ENCODE results near the gene AFF3.
"Not testable (repeated sequence)": the region's sequence is repeated elsewhere in the genome, so short reads cannot be mapped to it uniquely, and the experiment has no call there.

AFF3 gene, protein sequence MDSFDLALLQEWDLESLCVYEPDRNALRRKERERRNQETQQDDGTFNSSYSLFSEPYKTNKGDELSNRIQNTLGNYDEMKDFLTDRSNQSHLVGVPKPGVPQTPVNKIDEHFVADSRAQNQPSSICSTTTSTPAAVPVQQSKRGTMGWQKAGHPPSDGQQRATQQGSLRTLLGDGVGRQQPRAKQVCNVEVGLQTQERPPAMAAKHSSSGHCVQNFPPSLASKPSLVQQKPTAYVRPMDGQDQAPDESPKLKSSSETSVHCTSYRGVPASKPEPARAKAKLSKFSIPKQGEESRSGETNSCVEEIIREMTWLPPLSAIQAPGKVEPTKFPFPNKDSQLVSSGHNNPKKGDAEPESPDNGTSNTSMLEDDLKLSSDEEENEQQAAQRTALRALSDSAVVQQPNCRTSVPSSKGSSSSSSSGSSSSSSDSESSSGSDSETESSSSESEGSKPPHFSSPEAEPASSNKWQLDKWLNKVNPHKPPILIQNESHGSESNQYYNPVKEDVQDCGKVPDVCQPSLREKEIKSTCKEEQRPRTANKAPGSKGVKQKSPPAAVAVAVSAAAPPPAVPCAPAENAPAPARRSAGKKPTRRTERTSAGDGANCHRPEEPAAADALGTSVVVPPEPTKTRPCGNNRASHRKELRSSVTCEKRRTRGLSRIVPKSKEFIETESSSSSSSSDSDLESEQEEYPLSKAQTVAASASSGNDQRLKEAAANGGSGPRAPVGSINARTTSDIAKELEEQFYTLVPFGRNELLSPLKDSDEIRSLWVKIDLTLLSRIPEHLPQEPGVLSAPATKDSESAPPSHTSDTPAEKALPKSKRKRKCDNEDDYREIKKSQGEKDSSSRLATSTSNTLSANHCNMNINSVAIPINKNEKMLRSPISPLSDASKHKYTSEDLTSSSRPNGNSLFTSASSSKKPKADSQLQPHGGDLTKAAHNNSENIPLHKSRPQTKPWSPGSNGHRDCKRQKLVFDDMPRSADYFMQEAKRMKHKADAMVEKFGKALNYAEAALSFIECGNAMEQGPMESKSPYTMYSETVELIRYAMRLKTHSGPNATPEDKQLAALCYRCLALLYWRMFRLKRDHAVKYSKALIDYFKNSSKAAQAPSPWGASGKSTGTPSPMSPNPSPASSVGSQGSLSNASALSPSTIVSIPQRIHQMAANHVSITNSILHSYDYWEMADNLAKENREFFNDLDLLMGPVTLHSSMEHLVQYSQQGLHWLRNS (N-terminal part only)

DNA sequence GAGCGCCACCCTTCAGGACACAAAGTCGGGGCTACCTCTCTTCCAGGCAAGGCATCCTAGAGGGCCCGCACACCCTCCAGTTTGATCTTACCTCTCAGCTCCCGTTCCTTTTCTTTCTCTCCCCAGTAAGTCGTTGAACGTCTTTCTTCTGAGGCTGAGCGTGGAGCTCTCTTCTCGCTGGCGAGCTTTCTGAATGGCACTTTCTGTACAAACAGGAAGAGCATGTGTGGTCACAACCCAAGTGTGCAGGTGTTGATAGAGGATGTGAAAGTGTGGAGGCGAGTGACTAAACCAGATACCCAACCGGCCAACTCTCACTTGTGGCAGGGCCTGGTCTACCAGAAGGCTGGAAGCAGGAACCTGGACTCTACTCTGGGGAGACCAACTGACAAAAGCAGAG lies at the start of gene AFF3:
Gene AFF3, minus strand, starts transcription at position 198 of the 400 bp plus-strand sequence. CDS start 38,136 bp downstream, outside the sequence.
- DNase-seq = peak; percentile 40

DNA sequence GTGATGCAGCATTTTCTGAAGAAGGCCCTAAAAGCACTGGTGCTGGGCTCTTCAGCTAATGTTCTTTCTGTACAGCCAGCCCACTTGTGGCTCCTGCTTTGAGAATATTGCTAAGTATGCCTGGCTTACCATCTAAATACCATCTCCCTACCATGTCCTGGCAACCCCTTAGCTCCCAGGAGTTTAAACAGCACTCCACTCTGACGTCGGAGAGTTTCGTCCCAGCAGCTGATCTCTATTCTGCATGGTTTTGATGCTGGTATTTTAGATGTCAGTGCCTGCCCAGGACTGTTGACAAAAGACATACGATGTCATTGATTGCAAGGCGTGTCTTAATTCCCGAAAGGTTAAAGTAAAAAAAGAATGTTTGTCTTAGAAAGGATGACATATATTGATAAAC lies 47.0 kb upstream of the AFF3 start:
- no peak for DNase-seq

DNA sequence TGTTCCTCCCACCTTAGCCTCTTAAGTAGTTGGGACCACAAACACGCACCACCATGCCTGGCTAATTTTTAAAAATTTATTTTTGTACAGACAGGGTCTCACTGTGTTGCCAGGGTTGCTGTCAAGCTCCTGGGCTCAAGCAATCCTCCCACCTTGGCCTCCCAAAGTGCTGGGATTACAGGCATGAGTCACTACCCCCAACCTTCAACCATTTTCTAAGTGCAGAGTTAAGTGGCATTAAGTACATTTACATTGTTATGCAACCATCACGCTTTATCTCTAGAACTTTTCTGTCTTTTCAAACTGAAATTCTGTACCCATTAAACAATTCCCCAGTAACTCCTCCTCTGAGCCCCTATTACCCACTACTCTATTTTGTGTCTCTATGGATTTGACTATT lies 45.9 kb upstream of the AFF3 start:
- DNase-seq = no peak

DNA sequence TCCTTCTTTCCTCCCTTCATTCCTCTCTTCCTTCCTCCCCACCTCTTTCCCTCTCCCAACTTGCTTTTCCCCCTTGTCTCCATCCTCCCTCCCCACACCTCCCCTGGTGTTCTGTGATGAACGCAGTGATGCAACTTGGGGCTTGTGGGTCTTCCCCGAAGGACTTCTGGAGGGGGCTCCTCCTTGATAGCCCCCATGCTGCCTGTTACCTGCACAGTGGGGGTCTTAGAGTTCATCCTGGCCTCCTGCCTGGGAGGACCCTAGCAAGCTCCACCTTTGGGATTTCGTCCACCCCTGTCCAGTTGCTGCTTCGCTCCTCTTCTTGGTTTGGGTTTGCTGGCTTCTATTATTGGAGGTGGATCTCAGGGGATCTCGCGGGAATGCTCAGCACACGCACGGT lies 43.7 kb upstream of the AFF3 start:
- no peak for DNase-seq

DNA sequence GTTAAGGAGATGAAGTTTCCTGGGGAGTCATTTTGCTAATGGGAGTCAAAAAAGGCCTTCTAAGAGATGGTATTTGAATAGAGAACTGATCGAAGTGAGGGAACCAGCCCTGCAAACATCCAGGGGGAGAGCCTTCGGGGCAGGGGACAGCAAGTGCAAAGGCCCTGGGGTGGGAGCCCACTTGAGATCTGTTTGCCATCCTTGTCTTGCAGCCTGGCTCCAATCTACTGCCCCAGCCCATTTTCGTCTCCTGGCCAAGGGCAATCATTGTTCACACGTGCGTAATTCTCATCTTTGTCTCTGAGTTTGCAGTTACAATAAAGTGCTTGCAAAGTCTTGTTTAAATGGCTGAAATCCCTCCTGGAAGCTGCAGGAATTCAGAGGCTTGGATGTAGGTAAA lies 43.1 kb upstream of the AFF3 start:
- DNase-seq = no peak

DNA sequence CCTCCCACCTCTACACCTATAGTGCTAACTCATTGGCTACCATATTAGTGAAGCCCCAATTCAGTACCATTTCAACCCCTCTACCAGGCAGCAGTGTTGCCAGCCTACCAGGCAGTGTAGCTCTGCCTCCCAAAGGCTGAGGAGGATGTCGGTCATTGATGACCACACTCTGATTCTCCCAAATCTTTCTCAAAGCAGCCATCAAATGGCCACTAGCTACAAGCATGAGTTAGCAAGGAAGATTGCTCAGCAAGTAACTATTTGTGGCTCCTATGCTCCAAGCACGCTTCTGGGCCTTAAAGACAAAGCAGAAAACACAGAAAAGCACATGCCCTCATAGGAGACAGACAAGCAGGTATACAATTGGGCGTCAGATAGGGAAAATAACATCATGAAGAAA lies 42.7 kb upstream of the AFF3 start:
- DNase-seq = no peak

DNA sequence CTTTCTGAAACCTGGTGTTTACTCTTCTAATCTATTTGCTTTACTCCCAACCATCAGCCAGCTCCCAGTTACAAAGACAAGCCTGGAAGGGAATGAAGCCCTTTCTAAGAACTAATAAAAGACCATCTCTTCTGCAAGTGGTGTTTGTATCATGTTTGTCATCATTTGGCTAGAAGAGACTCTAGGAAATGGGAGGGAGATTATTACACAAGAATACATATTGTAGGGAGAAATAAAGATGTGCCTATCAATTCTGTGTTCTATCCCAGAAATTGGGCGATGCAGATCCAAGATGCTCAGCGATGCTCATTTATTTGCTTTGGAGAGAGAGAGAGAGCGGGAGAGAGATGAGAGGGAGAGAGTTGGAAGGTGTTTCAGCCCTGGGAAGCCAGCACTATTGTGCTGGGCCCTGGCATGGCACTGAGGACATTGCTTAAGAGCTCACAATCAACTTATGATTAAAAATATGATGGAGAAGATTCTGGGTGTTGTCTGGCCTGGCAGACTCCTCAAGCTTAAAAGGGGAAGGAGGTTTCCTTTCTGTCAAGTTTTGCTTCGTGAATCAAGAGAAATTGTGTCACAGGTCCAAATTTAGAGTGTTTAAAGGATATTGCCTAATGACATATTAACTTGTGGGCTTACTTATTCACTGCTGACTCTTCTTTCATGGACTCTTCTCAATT lies 41.8 kb upstream of the AFF3 start:
- DNase-seq = peak; percentile 32

DNA sequence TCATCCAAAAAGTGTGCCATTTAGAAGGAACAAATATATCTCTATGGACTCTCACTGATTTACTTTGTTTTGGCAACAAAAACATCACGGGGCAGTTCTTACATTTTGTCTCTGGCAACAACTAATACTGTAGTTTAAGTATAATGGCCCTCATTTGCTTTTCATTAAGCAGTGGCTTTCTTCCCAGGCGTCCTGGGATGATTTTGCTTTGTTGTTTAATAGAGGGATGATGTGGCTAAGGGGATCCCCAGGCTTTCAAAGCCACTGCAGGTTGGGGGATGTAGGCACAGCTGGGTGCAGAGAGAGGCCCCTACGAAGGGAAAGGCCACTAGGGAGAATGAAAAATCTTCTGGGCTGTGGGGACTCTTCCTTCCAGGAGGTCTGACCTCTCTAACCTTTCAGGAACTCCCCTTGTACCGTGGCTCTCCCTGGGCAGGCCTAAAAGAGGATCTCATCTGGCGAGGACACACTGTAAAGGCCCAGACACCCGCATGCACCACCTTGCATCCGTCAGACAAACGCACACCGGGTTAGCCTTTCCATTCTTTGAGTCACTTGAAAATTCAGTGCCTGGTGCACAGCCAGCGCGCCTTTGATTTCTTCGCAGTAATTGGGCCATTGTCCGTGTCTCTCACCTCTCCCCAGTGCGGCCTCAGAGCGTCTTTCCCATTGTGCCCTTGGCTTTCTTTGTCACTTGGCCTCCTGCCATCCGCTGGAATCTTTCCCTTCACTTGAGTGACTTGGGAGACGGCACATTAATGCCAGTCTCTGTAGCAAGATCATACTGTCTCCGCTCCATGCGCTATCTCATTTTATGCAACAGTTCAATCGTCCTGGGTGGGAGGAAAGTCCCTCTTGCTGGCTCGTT lies 40.3 kb upstream of the AFF3 start:
- no peak for DNase-seq

DNA sequence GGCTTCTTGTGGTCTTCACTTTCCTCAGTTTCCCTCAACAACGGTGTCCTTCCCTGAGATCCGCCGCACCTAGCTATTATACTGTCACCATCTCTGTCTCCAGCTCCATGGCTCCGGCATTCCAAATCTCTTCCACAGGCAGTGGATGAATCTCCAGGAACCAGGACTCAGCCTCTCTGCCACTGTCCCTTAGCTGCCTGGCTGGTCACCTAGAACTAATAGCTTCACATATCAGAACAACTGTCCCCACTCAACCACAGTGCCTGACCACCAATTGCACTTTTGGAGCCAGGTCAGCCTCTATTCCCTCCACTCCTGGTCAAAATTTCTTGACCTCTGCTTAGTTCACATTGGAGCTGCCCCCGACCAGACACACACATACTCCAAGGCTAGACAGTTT lies 38.1 kb upstream of the AFF3 start:
- no peak for DNase-seq

DNA sequence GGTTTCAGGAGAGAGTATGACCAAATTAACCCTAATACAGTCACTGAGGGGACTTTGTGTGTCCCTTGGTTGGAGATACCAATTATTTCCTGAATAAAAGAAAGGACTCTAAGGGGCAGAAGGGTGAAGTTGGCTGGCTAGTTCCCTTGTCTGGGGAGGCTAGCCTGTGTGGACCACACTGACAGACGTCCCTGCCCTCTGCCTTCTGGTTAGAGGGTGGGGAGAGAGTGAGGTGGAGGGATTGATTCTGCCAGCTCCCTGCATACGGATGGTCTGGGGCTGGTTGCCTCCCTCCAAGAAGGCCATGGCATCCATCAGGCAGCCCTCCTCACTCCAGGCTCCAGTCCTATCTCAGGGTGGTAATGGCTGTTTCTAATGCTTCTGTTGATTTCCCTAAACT lies 37.4 kb upstream of the AFF3 start:
- no peak for DNase-seq

DNA sequence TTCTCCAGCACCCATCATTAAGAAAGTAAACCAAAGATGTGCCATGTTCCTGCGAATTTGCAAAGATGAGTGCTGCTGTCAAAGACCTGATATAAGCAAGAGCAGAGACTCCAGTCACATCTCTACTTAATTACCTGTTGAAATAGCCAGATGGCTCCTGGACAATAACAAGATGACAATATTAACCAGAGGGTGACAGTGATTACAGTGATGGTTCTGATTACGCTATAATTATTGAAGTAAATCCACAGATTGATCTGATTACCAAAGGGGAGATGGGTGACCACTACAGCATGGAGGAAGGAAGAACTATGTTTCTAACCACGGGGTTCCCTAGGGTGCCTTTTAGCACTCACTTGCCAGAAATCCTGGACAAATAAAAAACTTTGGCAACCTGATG lies 36.5 kb upstream of the AFF3 start:
- DNase-seq = no peak

DNA sequence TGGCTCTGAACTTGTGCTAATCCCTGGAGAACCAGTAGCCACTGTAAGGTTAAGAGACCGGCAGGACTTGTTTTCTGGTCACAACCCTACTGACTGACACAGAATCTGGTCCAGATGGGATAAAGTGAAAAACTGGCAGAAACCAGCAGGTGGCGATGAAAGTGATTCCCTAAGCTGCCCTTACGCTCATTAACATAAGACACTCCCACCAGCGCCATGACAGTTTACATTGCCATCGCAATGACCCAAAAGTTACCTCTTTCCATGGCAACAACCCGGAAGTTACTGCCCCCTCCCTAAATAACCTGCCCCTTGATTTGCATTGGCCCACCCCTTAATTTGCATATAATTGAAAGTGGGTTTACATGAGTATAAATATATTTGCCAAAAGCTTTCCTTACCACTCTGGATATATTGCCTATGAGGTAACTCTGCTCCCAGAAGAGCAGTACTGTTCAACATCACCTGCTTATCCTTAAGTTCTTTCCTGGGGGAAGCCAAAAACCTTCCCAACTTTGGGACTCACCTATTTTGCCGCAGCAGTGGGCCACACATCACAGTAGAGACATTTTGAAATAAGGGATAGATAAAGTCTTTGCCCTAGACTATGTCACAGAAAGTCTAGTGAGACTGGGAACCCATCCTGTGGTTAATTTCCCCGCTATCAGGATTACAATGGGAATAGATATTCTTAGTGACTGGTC lies 35.8 kb upstream of the AFF3 start:
- peak; percentile 84 for DNase-seq

DNA sequence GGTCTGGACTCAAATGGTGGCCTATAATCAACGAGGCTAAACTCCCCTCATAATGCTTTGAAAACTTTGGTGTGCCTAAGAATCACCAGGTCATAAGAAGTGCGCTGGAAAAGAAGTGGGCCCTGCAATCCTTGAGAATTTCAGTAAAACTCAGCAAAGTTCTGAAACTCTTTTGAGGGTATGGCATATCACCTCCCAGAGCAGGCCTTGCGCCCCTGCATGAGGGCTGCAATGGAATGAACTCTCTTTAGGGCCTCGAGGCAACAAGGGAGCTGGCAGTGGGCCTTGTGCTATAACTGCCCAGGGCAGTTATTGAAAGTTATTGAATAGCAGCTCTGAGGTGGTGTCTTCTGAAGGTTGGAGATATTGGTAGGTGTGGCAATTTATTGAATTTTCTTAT lies 34.5 kb upstream of the AFF3 start:
- DNase-seq = no peak

DNA sequence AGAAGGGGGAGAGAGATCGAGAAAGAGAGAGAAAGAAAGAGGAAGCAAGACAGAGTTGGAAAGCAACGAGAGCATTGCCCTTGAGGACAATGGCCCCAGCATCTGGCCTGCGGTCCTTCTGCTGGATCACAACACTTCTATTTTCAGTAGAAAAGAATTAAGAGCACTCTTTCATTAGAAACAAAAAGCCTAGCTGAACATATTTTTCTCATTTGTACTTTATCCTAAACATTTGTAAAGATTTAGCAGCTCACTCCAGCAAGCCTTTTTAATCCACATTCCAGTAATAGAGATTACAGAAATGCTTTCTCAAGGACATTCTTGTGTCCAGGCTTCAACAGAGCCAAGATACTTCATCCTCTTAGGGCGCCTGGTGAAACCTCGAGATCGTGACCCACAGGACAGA lies 31.6 kb upstream of the AFF3 start:
- no peak for DNase-seq

DNA sequence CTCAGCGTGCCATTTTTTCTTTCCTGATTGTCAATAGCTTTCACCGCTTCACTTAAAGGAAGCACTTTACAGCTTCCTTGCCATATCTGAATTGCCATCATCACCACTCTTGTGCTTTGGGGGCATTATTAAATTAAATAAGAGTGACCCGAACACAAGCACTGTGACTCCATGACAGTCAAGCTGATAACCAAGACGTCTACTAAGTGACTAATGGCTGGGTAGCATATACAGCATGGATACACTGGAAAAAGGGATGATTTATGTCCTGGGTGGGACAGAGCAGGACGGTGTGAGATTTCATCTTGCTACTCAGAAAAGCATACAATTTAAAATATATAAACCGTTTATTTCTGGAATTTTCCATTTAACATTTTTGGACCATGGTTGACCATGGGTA lies 24.3 kb upstream of the AFF3 start:
- DNase-seq = no peak

DNA sequence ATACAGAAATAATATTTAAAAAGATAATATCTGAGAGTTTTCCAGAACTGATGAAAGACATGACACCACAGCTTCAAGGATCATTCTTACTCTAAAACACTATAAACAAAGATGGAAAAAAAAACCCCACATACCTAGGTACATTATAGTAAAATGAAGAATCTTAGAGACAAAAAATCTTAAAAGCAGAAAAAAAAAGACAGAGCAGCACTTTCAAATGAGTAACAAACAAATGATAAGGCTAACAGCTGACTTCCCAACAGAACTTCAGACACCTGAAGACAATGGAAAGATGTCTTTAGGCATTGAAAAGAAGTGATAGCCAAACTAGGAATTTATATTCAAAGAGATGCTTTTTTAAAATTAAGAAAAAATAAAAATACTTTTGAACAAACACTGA lies 21.2 kb upstream of the AFF3 start:
- no peak for DNase-seq

DNA sequence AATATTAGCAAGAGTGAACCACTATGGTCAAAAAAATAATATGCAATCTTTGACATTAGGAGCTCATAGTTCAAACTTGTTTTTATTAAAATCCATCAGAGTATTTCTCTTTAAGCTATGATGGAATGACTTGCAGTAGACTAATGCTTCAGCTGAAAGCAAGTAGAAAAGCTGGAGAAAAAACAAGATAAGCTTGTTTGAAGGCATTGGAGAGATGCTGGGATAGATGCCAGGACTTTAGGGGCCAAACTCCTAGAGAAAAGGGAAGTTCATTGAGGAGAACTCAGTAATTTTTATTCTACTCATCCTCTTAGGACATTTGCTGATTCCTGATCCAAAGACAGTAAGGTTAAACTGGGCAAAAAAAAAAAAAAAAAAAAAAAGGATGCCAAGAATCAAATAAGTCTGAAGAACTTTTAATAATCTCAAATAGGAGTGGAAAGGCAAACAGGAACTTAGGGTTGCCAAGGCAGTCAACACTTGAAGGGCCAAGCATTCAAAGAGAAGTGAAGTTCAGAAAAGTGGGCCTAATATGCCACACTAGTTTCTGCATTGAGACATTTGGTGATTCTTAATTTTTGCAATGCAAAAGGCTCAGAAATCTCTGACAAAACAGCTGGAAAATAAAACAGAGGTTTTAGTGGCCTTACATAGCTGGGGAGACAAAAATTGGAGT lies 19.7 kb upstream of the AFF3 start:
- DNase-seq = no peak

DNA sequence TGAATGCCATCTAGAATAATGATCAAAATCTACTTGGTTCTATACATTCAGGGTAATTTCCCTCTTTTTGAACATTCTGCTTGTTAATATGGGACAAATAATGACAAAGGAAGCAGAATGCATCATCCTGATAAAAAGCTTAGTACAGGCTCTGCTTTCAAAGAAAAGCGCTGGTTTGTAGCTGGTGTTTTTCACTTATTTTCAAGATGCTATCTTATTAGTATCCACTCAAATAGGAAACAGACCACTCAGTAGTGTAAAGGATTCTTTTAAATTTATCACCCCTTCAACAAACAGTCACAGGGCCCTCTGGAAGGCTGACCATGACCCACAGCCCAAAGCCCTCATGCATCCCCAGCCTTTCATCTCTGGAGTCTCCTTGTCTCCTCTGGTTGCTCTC lies 18.0 kb upstream of the AFF3 start:
- no peak for DNase-seq

DNA sequence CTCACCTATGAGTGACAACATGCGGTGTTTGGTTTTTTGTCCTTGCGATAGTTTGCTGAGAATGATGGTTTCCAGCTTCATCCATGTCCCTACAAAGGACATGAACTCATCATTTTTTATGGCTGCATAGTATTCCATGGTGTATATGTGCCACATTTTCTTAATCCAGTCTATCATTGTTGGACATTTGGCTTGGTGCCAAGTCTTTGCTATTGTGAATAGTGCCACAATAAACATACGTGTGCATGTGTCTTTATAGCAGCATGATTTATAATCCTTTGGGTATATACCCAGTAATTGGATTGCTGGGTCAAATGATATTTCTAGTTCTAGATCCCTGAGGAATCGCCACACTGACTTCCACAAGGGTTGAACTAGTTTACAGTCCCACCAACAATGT lies 9.4 kb upstream of the AFF3 start:
- DNase-seq = not testable (repeated sequence)

DNA sequence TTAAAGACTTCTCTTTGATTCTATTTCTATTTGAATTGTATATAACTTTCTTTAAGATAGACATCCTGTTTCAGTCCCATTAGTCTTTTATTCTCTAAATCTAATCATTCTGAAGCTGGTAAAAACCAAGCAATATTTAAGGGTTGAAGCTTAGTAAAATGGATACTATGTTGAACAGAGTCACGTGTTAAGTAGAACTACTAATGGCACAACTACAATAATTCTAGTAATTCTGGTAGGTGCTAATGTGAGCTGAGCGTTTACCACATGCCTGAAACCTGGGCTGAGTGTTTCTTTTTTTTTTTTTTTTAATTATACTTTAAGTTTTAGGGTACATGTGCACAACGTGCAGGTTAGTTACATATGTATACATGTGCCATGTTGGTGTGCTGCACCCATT lies 8.9 kb upstream of the AFF3 start:
- no peak for DNase-seq

DNA sequence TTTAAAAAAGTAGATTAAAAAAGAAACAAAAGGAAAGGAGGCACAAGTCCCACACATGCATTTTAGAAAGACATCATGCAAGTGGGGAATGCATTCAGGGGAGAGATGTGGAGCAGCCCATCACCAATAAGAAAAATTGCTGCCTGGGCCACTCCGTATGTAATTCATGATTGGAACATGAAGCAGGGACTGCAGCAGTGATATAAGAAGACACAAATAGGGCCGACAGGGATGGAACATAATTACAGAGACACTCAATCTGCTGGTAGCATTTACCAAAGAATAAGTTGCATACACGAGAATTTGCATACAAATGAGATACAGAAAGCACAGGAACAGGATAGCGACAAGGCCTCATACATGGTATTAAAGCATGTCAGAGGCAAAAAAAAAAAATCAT lies 6.5 kb upstream of the AFF3 start:
- no peak for DNase-seq
